ENCODE results near the gene TTC12. TPM values are rescaled to one million over a fixed set of nuclear protein-coding genes. Genes with fewer than 3 reads are reported as not detected.

TTC12 gene
- total RNA-seq (2.2 and 5.2 TPM in 2 replicates), polyA plus RNA-seq (2.5 and 2.9 TPM in 2 replicates), polyA minus RNA-seq (4.5 and 8.9 TPM in 2 replicates), Bru-seq, nascent RNA (percentile 38 among the genes with signal in this experiment), BruChase-seq, experiment 1, labeled RNA remaining after a 6-hour chase (percentile 21 among the genes with signal in this experiment), BruChase-seq, experiment 2, labeled RNA remaining after a 2-hour chase (percentile 31 among the genes with signal in this experiment)
- polyA plus RNA-seq (2011; cell fraction: cytosol; rRNA removed) = 3.3 and 3.6 TPM in 2 replicates
- polyA plus RNA-seq (2011; cell fraction: nucleus; rRNA removed) = 8.7 and 12.5 TPM in 2 replicates
- 2.2 and 4.9 TPM in 2 replicates for polyA plus RNA-seq (2012)
- 1.8 TPM for polyA minus RNA-seq (2011; cell fraction: cytosol; rRNA and poly(A)+ RNA removed)
- polyA minus RNA-seq (2011; cell fraction: nucleus; rRNA and poly(A)+ RNA removed) = 7.1 and 7.8 TPM in 2 replicates
- long read RNA-seq, partial matches to known transcripts = 3 of 7 reads
- long read RNA-seq, other reads (novel, unspliced or antisense) = 2 of 7 reads

- no peaks in the 10 kb centered on the region for H3K36me3 ChIP-seq (ENCODE audit: control insufficient read depth in 2 of 2, extremely low read depth in 1 of 2, insufficient read depth in 2 of 2, low read length in 2 of 2)
- H3K4me3 ChIP-seq (replicated peaks in 1 of 3; ENCODE audit: insufficient read depth in 1 of 3, low read depth in 1 of 3, low read length in 3 of 3) = peak within 1 kb of the TSS; percentile 32 to 80 (median 57)
- intact Hi-C loops (cut with micrococcal nuclease) (loop anchor here (1.0 to 5.0 kb wide), 3 partner anchors 70 to 459 kb away; partner anchors contain the start of gene ZW10), dilution Hi-C loops (cut with MboI; ENCODE audit: extremely low pct_ligation_motif_present, low sequenced_read_pairs) (no loop called here)
- DNase-seq (ENCODE audit: low read depth, low spot score) = peak; percentile 93
- peak within 1 kb of the TSS; percentile 94 for H2AFZ ChIP-seq (ENCODE audit: low read depth, low read length)
- H3K27ac ChIP-seq (ENCODE audit: insufficient read depth, low read depth, low read length) = peak within 1 kb of the TSS; percentile 67
- TSS peak; percentile 58 for BruUV-seq (replicated peaks)
- ChIA-PET CTCF (interaction anchor here (0.7 to 1.8 kb wide), 6 partner anchors 8 to 458 kb away, joined by 3 to 5 read pairs (median 4); partner anchors contain the start of gene ZW10), POLR2A (no interaction called here)
- TF ChIP-seq MAX (IDR thresholded peaks at IDR 0.05; ENCODE audit: insufficient read depth, insufficient read length) (no peak), MYC (IDR thresholded peaks at IDR 0.05; ENCODE audit: low read depth, low read length) (no peak), POLR2AphosphoS5 (IDR thresholded peaks at IDR 0.05; ENCODE audit: insufficient read depth, low read depth, low read length) (peak; percentile 53), POLR2A (IDR thresholded peaks at IDR 0.05; ENCODE audit: low read depth, low read length) (peak; percentile 60)
- no peaks in the 10 kb centered on the region for H3K9me3 ChIP-seq (replicated peaks; ENCODE audit: control insufficient read depth, insufficient read depth, low read length)
- H3K79me2 ChIP-seq (ENCODE audit: control insufficient read depth, insufficient read depth, low read length) = no peaks in the 10 kb centered on the region
- H3K9me1 ChIP-seq (replicated peaks; ENCODE audit: control insufficient read depth, extremely low read depth, insufficient read depth, low read length) = no peaks in the 10 kb centered on the region
- peaks cover 3% of the 10 kb centered on the region for H3K4me1 ChIP-seq (ENCODE audit: control insufficient read depth, extremely low read depth, insufficient read depth, low read length)
- no peaks in the 10 kb centered on the region for H3K27me3 ChIP-seq (ENCODE audit: control insufficient read depth in 2 of 2, insufficient read depth in 2 of 2, low read length in 2 of 2)
- peak within 1 kb of the TSS; percentile 77 for H3K4me2 ChIP-seq (ENCODE audit: insufficient read depth, low read length)
- FAIRE-seq = peak; percentile 95
- H3K9ac ChIP-seq (replicated peaks; ENCODE audit: extremely low read depth, insufficient read depth, low read length) = peak within 1 kb of the TSS; percentile 63
- no peaks in the 10 kb centered on the region for H4K20me1 ChIP-seq (replicated peaks; ENCODE audit: control insufficient read depth, extremely low read depth, insufficient read depth, low read length)
Observed at GRCh38 chr11:113314389-113315301, at the start of gene TTC12. Gene TTC12 (plus strand): TSS chr11:113314583. CDS start chr11:113316258, 1,675 bp downstream.
